ENCODE data around the gene ACTN4.

ACTN4 gene

GRCh38 chr19:38666663-38667511 is 19.4 kb downstream of the ACTN4 start:
- peak overlapping the region; percentile 33 for H3K27ac ChIP-seq
- no peak for TF ChIP-seq ZFX (IDR thresholded peaks at IDR 0.05; ENCODE audit: borderline replicate concordance)
- no peak for TF ChIP-seq CTCF (IDR thresholded peaks at IDR 0.05)

GRCh38 chr19:38667661-38668171 is 20.3 kb downstream of the ACTN4 start:
- H3K27ac ChIP-seq, result peak overlapping the region; percentile 33
- TF ChIP-seq ZFX (IDR thresholded peaks at IDR 0.05; ENCODE audit: borderline replicate concordance) (no peak), CTCF (IDR thresholded peaks at IDR 0.05) (no peak)

- TF ChIP-seq ZFX (IDR thresholded peaks at IDR 0.05; ENCODE audit: borderline replicate concordance), result no peak
- no peak for TF ChIP-seq CTCF (IDR thresholded peaks at IDR 0.05)
- H3K27ac ChIP-seq, result no peak overlapping the region; the same call in 1 of the 2 replicates
Observed at GRCh38 chr19:38669552-38669951, 22.1 kb downstream of the ACTN4 start.

GRCh38 chr19:38670921-38671398 is 23.5 kb downstream of the ACTN4 start:
- peak overlapping the region; percentile 58 for H3K27ac ChIP-seq
- TF ChIP-seq ZFX (IDR thresholded peaks at IDR 0.05; ENCODE audit: borderline replicate concordance) (no peak), CTCF (IDR thresholded peaks at IDR 0.05) (no peak)

GRCh38 chr19:38671654-38672053 is 24.2 kb downstream of the ACTN4 start:
- peak overlapping the region; percentile 58 for H3K27ac ChIP-seq
- TF ChIP-seq CTCF (IDR thresholded peaks at IDR 0.05), result no peak
- no peak for TF ChIP-seq ZFX (IDR thresholded peaks at IDR 0.05; ENCODE audit: borderline replicate concordance)

- H3K27ac ChIP-seq, result no peak overlapping the region
- TF ChIP-seq CTCF (IDR thresholded peaks at IDR 0.05), result no peak
- TF ChIP-seq ZFX (IDR thresholded peaks at IDR 0.05; ENCODE audit: borderline replicate concordance), result no peak
Observed at GRCh38 chr19:38673030-38673429, 25.6 kb downstream of the ACTN4 start.
